ENCODE measurements around the gene SIX1.

The SIX1 gene

DNA sequence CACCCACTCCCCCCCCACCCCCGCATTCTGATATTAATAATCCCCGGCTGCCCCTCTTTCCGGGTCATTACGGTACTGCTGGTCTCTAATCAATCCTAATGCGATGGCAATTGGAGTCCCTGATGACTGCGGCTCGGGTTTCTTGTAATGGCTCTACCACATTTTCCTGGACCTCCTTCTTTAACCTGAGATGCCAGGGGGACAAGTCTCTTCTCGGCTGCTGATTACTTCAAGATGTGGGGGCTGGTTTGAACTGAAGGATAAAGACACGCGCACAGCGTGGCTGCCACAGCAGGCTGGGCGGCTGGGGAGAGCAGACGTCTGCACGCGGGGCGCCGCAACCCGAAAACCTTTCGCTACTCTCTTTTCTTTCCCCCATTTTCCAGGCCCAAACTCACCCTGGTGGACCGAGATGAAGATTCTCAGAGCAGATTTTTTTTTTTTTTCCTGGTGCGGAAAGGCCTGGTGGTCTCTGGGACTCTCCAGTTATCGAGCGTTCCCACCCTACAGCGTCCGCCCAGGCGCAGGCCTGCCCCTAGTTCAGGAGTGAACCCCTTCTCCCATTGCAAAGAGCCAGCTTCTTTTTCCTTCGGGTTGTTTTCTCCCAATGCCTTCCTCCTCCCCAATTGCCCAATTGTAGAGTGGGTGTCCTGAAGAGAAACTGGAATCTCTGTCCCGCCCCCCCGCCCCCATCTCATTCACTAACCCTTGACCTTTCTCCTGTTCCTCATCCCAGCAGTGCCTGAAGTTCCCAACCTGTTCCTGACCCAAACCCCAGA lies 6.0 kb upstream of the SIX1 start:
- no peak for FAIRE-seq

DNA sequence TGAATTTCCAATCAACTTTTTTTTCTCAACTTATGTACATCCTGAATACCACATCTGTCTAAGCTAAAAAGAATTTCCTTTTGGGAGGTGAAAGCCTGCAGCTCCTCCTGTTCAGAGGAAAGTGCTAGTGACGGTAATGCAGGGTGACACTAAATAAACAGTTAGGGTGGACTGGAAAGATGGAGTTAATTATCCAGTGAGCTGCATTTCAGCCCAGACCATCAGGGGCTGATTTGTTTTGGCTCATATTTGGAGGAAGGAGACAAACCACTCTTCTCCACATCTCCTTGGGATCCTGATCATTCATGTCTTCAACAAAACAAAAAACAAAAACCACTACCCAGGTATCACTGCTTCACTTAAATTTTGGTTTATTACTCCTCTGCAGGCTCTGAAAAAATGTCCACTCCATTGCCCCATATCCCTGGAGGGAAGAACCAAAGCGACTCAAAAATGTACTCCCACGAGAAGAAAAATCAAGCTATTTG lies 5.1 kb upstream of the SIX1 start:
- no peak for FAIRE-seq

DNA sequence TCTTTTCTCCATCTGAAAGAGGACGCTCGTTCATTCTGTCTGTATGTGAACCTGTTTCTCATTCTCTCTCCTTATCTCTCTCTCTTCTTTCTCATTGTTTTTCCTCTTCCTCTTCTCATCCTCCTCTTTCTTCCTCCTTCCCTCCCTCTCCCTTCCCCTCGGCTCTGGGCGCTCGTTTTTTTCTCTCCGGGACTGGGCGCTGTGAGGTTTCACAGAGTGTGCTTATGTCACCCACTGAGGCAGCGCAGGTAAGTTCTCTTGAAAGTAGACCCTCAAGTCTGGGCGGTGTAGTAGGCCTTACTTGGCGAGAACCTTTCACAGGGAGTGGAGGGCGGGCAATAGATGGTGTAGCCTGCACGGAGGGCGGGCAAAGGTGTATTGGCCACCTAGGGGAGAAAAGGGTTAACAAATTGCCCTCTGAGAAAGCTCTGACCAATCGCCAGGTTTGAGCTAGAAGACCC lies 4.5 kb upstream of the SIX1 start:
- FAIRE-seq: no peak

DNA sequence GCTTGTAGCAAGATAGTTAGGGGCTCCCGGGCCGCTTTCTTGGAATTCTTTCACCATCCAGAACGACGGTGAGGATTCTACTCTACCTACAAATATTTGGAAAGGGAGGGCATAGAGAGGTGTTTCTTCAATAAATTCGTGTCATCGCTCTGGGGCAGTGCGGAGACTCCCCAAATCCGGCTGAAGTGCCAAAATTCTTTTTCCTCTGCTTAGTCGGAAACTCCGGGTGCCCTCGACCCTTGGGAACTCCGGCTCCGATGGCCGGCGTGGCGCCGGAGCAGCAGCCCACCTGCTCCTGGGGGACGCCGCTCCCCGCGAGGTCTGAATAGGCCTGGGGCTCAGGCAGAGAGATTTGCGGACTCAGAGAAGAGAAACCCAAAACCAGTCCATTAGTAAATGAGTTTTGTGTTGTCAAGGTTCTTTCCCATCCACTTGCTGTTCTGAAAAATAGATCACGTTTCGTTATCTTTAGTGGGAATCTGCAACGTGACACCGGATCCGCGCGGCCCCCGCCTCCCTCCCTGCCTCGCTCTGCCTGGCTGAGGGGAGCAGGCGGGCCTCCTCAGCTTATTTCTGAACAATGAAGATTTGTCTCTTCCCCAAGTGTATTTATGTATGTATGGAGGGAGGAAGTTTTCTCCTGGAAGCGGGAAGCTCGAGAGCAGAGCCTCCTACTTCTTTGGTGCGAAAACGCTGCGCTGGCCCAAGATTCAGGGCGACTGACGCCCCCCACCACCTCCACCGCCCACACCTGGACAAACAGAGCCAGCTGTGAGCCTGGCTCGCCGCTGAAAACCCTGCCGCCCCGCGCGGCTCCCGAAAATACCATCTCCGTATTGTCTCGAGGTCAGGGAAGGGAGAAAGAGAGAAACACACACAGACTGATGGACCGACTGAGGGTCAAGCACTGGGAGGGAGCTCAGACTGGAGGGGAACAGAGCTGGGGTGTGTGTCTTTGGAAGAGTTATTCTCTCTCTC lies 3.7 kb upstream of the SIX1 start:
- no peak for FAIRE-seq

DNA sequence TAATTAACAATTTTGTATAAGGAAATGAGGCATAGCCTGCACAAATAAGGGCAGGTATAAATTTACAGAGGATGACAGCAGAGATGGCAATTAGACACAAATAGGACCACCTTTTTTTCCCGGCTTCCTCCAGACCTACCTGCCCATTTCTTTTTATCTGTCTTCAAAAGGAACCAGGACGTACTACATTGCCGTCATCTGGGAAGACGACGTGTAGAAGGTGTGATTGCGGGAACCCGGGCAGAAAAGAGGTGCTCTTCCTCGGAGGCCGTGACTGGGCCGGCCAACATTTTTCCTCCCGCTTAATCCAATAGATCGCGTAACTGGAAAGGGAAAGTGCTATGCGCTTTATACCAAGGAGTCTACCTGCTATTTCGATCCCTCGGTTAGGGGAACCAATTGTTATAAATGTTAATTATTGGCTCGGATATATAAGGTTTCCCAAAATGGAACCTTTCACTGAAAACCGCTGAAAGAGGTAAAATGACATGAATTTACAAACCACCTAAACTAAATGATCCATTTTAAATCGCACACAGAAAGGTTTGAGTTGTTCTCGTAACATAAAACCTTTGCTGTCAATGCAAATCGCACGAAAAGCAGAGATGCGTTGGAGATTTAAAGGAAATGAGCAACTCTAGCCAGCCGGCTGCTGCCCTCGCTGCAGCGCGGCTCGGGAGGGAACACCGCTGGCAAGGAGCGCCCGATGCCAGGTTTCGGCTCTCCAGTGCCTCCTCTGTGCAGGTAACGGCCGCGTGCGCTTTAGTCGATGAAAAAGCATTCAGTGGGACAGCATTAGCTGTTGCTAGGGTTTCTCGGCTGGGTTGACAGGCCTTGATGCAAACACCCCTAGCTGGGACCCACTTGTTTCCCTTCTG lies 2.8 kb upstream of the SIX1 start:
- FAIRE-seq: no peak

DNA sequence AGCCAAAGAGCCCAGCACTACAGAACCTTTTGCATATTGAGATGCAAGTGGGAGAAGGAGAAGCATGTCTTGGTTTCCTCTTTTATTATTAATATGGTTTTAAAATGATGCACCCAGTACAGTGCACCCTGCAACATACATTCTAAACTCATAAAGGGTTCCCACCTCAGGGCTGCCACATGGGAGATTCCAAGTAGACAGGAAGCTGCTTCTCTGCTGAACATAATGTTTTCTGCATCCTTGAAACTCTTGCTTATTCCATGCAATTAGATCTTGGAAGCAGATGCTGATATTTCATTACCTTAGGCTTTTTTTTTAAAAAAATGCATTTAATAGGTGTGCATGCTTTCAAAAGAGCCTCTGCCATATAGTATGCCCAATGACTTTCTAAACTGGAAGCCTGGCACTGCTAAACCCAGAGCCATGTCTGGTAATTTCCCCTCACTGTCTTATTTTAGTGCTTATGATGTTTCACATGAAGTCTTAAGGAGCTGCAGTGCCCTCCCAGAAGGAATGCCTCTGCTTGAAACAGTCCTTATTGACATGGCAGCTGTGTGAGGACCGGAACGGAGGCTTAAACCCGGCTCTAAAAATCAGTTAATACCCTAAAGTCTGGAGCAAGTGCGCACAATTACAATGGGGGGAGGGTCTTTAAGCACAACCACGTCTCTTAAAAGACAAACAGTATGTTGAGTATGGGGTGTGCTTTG lies 2.0 kb upstream of the SIX1 start:
- no peak for FAIRE-seq

DNA sequence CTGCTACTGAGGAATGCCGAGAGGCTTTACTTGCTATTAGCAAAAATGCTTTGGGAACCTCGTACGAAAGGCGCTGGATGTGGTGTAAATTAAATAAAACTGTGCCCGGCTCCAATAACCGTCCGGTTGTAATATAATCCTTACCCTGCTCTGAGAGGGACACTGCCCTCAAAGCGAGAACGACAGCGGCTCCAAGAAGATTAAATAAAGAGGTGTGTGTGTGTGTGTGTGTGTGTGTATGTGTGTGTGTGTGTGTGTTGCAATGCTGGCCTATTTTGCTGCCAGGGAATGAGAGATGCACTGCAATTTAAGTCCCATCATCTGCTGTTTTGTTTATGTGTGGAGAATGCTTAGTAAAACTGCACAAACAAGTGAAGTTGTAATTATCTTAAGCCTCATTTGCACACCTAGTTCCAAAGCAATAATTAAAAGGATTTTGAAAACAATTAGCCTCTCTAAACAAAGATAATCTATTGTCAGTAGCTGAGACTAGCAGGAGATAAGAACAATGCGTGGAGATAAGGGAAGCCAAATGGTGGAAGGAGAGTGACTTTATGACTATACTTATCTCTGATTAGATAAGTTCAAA lies 1.2 kb upstream of the SIX1 start:
- FAIRE-seq: no peak

DNA sequence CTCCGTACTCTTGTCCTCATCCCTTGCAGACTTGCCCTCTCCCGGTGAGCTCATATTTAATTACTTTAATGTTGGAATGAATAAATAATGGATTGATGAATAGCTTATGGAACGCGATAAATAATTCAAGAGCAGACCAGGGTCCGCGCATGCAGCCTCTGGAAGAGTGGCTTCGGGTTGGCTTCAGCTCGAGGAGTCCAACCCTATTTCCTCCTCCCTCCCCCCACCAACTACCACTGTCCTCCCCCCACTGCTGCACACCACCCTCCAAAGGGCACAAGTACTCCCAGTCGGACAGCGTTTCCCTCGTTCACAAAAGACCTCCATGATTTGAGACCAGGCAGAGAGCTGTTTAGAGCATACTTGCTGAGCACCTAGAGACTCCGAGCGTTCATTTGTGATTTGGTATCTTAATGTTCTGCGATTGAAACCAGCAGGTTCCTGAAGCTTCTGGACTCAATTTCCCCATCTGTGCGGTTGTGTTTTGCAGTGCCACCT lies 647 bp upstream of the SIX1 start:
- no peak for FAIRE-seq

DNA sequence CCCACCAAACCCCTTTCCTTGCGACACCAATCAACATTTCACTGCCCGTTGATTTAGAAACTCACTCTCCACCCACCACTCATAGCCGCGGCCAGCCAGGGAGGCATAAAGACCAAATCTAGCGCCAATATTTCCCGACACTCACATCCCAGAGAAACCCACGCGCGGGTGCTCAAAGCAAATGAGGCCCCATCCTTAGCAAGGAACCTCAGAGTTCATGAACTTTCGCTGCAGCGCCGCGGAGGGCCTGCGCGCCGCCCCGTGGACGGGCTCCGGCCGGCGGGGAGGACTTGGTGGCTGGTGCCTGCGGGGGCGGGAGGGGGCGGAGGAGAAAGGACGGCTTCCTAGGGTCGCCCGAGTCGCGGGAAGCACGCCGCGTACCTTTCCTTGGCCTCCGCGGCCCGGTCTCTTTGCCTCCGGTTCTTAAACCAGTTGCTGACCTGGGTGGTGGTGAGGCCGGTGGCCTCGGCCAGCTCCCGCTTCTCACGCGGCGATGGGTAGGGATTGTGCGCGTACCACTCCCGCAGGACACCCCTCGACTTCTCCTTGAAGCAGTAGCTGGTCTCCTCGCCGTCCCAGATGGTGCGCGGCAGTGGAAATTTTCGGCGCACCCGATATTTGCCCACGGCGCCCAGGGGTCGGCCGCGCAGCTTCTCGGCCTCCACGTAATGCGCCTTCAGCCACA lies 886 bp downstream of the SIX1 start:
- no peak for FAIRE-seq

DNA sequence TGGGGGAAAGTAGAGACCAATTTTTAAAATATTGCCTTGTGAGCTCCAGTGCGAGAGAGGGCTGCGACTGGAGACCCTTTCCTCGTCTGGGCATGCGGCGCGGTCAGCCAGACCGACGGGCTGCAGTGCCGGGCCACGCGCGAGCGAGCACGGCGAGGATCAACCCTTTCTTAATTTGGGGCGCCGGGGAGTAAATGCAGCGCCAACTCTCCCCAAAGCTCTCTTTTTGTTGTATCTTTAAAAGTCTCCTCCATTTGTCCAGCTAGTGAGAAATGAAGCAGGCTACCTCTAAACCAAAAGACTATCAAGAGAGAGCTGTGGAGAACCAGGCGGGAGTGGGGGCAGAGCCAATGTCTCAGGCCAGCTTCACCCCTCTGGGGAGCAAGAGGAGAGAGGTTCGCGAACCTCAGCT lies 1.4 kb downstream of the SIX1 start:
- no peak for FAIRE-seq

DNA sequence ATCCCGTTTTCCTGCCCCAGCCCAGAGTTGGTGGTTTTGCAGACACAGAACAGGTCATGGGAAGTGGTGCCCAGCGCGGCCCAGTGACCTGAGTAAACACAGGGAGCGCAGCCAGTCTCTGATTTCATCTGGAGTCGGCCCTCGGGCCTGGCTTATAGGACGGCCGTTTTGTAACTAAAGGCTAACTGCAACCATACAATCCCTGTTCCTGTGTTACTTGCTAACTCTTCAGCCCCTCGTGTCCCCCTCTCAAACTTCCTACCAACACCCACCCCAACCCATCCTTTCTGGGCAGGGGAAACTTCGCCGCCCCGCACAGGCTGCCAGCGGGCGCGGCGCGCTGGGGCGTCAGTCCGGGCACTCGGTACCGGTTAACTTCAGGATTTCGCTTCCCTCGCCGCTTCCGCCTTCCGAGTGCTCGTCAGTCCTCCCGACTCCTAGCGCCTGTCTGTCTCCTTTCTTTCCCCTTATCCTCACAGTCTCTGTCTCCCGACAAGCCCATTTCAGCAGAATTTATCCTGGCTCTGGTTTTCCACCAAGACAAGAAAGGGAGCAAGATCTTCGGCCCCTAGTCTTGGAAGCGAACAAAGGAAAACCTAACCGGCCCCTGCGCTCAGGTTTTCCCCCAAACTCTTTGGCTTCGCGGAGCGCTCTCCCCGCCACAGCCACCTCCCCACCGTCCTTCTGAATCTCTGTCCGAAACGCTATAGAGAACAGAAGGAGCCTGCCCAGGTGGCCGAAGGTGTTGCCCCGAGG lies 2.0 kb downstream of the SIX1 start:
- no peak for FAIRE-seq

DNA sequence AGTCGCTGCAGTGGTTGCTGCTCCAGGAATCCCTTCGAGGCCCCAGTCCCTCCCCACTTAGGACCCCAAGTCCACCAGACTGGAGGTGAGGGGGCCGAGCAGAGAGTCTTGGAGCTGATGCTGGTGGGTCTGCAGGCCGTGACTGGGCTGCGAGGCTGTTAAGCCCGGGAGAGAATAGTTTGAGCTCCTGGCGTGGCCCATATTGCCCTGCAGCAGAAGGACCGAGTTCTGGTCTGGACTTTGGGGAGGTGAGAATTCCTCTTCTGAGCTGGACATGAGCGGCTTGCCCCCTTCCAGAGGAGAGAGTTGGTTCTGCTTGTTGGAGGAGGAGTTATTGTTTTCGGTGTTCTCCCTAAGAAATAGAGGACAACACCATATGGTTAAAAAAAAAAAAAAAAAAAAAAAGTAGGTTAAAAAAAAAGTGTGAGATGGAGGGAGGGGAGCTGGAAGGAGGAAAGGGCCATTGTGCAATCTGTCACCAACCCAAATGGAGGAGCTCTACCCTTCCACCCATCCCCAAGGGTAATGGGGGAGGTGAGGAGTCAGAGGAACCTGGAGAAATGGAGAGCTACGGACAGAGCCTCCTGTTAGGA lies 3.0 kb downstream of the SIX1 start:
- FAIRE-seq: no peak

DNA sequence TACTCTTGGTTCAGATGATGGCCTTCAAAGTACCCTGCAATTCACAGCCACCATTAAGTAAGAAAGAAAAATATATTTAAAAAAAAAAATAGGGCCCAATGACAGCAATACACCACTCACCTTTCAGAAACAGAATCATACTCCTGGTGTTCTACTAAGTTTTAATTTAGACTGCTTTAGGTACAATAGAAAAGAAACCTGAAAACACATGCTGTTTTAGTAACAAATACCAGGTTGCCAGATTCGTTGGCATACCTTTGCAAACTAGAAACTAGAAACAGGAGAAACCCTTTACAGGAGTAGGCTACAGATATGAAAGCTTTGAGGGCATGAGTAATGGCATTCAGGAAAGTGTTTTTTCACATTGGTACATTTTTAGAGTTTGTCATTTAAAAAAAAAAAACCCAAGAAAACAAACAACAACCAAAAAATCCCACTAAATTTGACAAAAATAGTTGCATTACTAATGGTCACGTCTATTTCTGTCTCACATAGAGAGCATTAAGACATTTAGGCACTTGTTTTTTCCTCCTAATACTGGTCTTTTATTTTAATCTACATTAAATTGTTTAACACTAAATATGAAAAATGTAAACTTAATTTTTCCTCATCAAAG lies 4.0 kb downstream of the SIX1 start:
- FAIRE-seq: no peak

DNA sequence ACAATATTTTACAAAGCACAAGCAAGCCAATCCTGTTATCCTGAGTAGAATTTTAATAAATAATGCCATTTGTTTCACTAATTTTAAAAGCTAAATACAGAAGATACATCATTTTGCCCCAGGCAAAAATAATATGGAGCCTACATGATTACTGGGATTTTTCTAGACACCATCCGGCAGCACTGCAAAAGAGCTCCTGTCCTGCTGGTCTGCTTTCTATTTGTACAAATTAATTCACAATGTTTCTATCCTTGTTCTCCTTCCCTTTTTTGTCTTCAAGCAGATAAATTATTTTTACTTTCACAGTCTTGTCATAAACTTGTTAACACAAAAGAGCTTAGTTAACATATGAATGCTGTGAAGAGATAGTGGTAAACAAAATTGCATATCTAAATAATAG lies 4.6 kb downstream of the SIX1 start:
- FAIRE-seq: no peak

DNA sequence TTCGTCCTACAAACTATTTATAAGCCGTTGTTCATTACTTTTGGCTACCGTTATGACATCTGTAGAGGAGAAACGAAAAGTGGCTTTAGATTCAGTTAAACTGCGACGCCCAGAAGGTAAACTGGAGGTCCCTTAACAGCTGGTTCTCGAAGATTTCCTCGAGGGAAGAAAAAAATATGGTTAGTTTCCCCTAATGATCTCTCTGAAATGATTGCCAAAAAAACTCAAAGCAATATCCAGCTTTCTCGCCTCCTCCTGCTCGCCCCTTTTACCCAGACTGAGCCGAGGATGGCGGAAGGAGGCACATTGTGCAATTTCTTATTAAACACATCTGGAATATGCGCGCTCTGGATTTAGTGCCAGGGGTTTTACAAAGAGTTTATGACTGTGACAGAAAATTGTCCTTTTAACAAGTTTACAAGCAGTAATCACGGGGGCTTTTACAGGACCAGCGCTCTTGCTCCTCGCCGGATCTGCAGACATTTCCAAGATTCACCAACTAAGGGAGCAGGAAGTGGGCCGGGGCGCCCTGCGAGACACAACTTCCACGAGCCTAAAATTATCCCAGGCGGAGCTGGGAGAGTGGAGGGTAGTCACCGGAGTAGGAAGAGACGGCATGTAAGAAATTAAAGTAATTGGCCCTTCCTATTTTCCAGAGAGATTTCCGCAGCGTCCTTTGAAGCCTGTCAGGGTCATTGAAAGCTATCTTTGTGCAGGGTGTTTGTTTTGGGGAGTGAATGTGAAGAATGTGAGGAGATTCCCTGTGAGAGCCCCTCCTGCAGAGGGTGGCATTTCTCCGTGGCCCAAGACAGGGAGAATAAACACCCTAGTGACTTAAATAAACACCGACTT lies 5.6 kb downstream of the SIX1 start:
- FAIRE-seq: no peak

DNA sequence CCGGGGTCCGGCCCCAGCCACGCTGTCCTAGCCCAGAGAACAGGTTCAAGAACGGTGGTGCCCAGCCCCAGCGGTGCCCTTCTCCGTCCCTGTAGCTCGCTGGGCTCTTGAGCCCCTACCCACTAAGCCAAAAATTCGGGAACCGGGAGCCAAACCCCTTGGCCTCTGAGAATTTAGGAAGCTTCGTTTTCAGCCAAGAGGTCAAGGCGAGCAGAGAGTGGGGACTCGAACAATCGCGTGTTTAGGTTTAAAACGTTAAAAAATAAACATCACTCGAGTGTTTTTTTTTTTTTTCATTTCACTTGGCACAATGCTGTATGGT lies 6.2 kb downstream of the SIX1 start:
- no peak for FAIRE-seq

DNA sequence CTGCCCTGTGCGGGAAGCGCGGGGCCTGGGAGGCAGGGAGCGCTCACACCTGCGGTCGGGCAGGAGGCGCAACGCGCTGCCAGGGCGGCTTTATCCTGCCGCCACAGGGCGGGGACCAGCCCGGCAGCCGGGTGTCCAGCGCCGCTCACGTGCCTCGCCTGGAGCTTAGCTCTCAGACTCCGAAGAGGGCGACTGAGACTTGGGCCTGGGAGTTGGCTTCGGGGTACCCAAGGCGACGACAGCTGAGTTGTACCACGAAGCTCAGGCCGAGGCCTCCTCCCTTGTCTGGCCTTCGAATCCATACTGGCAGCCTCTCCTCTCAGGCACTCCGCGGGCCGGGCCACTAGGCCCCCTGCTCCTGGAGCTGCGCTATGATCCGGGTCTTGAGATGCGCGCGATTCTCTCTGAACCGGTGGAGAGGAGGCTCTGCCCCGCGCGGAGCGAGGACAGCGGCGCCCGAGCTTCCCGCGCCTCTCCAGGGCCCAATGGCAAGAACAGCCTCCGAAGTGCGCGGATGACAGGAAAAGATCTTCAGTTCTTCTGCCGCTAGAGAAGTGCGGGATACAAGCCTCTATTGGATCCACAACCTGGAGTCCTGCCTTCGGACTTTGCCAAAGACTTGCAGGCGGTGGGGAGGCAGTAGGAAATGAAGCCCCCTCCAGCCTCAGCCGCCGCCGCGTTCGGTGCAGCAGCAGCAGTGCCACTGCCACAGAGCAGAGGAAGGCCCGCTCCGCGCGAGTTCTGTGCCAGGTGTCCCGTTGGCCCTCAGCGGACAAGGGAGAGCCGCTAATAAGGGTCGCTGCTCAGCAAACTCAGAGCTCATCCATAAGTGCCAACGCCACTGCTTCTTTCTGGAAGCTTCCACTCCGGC lies 6.8 kb downstream of the SIX1 start:
- no peak for FAIRE-seq

Measured in G401.6 (cell line).